GM19324 (cell line): ENCODE data around the gene PTPRR.

Experiments used
- ATAC-seq: cut with Tn5 transposase; IDR thresholded peaks from one replicate; pipeline ENCODE4 v1.9.1; 2021; ENCODE audit warnings: mild to moderate bottlenecking, moderate library complexity; ENCODE audit not compliant: unreplicated experiment, low FRiP score

The PTPRR gene, protein sequence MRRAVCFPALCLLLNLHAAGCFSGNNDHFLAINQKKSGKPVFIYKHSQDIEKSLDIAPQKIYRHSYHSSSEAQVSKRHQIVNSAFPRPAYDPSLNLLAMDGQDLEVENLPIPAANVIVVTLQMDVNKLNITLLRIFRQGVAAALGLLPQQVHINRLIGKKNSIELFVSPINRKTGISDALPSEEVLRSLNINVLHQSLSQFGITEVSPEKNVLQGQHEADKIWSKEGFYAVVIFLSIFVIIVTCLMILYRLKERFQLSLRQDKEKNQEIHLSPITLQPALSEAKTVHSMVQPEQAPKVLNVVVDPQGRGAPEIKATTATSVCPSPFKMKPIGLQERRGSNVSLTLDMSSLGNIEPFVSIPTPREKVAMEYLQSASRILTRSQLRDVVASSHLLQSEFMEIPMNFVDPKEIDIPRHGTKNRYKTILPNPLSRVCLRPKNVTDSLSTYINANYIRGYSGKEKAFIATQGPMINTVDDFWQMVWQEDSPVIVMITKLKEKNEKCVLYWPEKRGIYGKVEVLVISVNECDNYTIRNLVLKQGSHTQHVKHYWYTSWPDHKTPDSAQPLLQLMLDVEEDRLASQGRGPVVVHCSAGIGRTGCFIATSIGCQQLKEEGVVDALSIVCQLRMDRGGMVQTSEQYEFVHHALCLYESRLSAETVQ

DNA sequence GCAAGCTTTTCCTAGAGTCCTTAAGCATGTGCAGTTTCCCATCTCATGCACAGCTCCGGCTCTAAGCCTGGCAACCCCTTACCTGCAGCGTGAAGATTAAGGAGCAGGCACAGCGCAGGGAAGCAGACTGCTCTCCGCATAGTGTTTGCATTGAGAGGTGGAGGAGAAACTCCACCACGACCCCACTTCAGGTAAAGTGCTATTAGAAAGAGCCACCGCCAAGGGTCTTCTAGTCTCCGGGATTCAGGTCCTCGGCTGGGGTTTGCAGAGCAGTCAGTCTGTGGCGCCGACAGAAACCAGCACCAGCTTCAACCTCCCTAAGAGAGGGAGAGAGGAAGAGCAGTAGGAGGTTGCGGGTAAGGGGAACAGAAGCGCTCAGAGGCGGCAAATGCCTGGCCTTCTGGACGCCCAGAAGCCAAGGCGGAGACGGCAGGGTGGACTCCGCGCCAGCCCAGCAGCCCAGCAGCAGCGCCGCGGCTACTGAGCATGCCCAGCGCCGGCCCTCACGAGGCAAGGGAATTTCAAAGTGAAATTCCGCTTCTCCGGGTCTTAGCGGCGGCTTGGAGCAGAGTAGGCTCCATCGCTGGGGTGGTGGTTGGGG lies at the start of gene PTPRR:
PTPRR (minus strand) TSS at position 488 of the 601 bp plus-strand sequence; CDS start at position 140, 348 bp downstream.
- ATAC-seq: no peak

DNA sequence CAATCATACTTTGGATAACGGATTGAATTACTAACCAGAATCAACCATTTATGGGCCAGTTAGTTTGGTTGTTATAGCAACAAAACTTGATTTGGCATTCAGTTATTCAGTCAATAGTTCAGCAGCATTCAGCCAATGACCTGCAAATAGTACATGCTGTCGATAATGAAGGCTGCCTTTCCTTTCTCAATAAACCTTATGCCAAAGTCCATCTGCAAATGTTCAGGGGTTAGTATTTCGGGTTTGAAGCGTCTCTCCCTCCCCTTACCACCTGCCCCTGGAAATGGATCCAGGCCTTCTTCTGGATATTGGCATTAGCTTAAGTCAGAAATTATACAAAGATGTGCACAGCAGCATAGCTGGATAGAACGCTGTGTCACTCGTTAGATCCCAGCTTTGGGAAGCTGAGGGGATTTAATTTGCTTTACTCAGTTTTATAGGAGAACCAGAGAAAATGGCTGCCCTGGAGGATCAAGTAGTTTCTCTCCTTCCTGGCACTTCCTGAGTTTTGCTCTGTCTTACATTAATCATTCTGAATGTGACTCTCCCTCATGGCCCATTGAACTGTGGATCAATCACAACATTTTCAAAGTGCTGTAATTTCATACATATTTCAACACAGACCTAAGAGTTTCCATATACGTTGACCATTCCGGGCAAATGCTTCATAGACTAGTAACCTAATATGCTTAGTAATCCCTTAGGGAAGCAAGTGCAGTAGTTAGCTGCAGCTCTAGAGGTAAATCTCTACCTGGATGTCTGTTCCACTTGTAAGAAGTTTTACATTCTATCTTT lies 46.7 kb upstream of the PTPRR start:
- no peak for ATAC-seq

DNA sequence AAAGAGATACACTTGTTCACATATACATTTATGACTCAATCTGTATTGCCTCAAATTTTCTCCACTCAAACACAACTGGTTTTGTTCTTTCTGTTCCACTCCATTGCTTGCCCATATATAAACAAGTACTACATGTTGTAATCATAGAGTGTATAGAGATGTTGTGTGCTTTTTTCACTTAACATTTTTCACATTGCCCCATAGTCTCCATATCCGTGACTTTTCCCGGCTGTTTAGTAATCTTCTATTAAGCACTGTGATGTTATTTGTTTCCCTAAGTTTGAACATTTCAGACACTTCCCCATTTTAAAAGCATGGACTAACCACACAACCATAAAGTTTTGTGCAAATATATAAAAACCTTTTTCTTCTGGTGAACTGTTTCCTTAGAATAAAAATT lies 45.5 kb upstream of the PTPRR start:
- ATAC-seq: no peak

DNA sequence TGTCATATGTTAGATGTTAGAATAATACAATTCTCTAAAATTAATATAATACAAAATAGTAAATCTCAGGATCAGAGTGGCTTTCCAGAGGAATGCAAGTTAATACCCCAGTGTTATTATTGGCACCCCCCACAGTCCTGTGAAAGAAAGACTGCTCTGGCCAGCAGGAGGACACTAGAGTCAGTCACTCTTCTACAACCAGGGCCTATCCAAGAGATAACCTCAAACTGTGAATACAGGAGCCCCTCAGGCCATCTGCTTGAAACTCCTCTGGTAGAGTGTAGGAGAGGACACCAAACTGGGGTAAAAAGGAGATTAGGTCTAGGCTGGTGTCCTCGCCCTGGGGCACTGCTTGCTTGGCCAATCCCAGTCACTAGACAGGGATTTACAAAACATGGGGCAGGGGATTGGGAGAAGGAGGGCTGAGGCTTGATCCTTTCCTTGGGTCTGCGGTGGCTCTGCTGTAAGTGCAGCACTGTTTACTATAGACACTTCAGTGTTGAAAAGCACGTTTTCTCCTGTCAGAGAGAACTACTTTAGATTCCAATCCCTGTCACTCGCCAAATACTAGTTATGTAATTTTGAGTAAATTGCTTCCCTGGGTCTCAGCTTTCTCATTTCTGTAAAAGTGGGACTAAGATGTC lies 44.5 kb upstream of the PTPRR start:
- ATAC-seq: no peak

DNA sequence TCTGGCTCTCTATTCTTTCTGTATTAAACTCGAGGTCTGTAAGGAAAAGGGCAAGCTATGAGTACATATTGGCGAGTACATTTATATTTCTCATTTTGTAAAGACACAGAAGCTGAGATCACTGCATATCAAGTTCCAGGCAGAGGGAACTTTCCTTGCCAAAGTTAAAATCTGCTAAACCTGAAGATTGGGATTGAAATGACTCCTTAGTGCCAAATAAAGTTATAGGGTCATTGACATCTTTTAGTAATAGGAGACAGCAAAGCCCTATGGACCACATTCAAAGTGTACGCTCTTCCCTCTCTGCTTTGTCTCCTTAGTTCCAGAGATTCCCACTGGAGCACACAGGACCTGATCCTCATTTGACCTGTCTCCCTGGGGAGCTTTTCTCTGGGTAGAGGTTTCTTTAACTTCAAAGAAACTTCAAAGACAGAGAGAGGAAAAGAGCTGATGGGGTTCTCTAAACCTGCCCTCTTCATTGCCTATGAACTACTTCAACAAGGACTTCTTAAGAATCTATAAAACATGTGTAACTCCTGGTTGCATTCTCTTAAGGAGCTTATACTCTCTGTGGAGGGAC lies 42.6 kb upstream of the PTPRR start:
- no peak for ATAC-seq

DNA sequence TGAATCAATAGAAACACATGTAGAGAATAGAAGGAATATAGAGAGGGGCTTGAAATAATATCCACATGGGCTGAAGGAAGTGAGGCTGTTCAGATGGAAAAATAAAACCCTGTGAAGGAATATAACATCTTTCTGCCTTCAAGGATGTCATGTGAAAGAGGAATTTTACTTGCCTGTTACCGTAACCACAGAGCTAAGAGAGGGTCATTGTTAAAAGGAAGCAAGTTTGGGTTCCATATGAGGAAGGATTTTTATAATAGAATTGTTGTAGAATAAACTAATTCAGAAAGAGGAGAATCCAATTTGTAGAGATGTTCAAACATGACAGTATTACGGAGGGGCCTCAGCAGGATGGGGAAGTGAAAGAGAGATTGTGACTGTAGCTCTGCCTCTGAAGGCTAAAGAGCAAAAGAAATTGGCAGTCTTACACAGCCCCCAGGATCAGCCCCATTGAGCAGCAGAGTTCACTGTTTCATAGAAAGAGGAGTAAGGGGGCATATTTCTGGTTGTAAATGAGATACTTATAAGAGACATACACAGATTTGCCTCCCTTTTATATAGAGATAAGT lies 41.8 kb upstream of the PTPRR start:
- peak; percentile 54 for ATAC-seq

DNA sequence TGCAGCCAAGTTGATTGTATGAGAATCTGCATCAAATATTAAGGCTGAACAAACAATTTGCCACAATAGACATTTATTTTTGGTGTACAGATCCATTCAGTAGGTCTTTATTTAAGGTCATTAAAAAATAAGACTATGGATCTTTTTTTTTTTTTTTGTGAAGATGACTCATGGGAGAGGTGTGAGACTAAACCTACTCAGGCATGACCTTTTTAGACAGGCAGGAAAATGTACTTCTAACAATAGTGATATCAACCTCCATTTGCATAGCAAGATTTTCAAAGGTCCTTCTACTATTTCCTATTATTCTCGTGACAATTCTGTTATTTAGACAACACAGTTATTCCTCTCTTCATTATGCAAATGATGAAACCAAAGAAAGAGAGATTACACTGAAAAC lies 39.9 kb upstream of the PTPRR start:
- ATAC-seq: no peak

DNA sequence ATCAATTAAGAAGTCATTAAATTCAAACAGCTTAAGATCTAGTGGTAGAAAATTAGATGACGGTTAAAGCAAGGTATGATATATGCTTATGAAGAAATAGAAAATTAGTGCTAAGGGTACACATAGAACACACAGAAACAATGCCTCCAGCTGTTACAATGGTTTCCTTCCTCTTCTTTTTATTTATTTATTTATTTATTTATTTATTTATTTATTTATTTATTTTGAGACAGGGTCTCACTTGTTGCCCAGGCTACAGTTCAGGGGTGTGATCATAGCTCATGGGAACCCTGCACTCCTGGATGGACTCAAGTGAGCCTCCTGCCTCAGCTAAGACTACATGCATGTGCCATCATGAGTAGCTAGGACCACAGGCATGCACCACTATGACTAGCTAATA lies 34.9 kb upstream of the PTPRR start:
- ATAC-seq: no peak

DNA sequence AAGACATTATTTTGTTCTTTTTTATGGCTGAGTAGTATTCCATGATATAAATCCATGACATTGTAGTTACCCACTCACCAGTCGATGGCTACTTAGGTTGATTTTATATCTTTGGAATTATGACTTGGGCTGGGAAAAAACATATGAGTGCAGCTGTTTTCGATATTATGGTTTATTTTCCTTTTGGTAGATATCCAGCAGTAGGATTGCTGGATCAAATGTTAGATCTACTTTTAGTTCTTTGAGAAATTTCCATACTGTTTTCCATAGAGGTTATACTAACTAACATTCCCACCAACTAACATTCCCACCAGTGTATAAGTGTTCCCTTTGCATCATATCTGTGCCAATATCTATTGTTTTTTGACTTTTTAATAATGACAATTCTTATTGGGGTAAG lies 29.9 kb upstream of the PTPRR start:
- no peak for ATAC-seq

DNA sequence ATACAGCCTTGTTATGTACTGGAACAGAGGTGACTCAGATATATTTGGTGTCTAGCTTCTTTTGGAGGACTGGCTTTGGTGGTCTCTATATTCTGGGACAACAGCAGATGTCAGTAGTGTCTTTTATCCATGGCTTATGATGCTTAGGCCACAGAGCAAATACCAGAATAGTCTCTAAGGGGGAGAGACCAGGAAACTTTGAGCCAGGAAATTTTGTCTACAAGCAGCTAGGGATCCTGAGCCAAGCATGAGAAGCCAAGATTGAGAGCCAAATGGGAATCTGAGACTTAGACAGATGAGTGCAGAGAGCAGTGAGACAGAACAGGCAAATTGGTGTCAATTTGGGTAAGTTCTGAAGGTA lies 28.4 kb upstream of the PTPRR start:
- no peak for ATAC-seq

DNA sequence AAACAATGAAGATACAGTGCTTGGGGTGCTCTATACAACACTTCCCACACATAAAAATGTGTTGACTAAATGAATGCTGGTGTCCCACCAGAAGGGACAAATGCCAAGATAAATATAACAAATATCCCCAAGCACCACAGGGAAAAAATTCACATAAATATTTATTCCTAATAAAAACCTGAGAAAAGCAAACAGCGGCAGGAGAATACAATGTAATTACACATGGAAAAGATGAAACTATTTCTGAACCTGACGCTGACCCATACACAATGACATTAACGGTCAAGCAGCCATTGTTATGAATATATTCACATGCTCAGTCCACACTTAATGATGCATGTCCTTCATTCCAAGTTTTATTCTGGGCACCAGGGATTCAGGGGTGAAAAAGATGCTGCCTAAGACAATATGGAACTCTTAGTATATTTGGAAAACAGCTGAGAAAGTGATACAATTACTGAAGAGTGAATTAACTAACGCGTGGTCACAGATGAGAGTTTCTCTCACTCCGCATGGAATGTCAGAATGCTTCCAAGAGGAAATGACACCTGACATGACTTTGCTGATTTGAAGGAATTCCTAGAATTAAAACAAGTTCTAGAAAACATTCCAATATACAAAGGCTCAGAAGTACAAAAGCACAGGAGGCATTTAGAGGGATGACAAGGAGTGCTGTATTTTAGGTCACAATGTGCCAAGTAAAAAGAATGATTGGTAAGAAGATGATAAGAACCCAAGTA lies 27.9 kb upstream of the PTPRR start:
- ATAC-seq: no peak

DNA sequence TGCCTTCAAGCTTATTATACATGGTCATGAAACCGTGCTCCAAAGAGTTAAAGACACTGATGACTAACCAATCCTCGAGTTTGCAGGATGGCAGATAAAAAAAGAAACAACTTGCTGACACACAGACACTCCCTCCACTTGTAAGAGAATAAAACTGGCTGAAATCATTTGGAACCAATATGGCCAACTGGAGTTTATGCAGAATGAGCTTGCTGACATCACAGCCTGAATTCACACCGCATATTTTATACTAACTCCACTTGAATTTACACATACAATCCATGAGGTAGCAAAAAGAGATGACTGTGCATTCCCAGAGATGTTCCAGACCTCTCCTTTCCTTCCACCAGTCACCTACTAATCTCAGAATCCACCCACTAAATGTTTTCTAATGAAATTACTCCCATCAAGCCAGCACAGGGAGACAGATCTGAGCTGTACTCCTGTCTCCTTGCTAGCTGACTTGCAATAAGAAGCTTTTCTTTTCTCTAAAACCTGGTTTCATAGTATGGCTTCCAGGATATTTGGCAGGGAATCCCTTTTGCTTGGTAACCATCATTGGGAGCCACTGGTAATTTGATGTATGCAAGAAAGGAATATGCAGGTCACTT lies 15.8 kb upstream of the PTPRR start:
- no peak for ATAC-seq

DNA sequence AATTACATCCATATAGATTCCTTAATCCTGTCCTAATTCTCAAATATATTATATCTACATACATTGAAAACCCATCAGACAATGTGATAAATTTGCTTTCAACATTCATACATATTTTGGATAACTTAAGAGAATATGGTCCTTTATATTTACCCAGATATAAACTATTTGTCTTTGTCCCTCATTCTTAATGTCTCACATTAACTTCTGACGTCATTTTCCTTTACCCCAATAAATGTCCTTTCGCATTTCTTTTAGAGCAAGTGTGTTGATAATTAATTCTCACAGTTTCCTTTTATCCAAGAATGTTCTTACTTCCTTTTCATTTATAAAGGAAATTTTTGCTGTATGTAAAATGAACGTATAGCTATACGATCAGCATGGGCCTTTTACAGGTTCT lies 12.6 kb upstream of the PTPRR start:
- ATAC-seq: no peak

DNA sequence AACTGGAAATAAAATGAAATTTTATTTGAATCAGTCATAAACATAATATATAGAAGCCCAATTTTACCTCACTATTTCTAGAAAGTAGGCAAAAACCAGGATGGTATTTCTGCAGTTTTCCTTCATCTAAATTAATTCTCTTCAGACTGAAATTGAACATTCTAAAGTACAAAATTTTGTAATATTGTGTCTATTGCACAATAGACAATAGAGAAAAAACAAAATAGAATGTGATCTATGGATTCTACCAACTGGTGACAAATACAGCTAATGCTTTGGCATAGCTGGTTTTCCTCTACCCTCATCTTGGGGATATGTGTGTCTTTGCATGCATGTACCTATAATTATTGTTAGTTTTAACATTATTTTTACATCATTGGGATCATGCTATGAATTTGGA lies 8.5 kb upstream of the PTPRR start:
- no peak for ATAC-seq

DNA sequence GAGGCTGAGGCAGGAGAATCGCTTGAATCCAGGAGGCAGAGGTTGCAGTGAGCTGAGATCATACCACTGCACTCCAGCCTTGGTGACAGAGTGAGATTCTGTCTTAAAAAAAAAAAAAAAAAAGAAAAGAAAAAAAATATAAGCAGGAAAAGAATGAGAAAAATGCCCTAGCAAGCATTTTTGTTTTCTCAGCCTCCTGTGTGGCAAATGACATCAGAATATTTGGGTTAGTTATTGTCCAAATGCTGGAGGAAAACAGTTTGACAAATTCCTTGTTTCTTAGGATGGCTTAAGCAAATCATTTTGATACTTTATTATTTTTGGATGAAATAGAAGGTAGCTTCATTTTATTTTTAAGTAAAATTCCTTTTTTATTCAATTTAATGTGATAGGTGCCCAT lies 7.5 kb upstream of the PTPRR start:
- ATAC-seq: no peak

DNA sequence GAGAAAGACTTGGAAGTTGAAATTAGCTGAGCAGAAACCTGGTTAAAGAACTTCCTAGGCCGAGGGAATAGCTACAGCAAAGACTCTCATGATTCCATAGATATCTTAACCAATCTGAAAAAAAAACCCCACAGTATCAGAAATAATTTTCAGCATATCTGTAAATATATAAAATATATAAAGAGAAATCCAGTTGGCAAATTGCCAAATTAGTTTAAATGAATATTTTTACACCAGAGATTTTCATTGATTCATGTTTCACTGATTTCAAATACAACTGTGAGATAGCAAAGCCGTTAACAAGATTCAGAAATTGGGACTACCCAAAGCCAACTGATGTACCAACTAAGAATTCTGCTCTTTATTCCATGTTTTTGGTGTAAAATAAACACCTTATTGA lies 6.8 kb upstream of the PTPRR start:
- ATAC-seq: no peak

DNA sequence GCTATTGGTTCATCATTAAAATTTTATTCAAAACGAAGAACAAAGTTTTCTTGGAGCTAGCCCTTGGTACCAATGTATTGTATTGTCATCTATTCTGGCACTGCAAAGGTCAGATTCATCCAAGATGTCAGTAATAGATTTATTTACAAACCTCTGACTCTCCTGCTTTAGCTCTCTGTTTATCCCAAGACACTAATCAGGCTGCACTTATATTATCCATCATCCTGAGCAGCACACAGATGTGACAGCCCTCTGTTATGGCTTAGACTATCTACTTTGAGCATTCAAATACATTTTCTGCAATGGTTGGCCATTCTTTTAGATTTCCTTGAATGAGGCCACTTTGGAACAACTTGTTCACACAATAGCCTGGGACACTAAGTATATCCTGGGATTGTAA lies 5.0 kb upstream of the PTPRR start:
- no peak for ATAC-seq

DNA sequence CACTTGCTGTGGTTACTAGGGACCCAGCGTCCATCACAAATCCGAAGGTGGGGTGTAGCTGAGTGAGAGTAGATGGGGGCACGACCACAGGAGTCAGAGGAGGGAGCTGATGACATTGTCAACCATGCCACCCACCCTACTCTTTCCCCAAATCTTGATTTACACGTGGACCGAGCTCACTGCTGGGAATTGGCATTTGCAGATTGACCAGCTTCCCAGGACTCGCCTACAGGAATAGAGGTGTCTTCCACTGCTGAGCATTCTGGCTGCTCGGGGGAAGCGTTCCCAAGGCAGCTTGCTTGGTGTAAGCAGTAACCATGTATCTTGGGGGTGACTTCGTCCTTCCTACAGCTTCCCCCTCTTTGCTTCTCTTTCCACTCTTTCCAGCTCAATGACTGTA lies 353 bp upstream of the PTPRR start:
- ATAC-seq: no peak

DNA sequence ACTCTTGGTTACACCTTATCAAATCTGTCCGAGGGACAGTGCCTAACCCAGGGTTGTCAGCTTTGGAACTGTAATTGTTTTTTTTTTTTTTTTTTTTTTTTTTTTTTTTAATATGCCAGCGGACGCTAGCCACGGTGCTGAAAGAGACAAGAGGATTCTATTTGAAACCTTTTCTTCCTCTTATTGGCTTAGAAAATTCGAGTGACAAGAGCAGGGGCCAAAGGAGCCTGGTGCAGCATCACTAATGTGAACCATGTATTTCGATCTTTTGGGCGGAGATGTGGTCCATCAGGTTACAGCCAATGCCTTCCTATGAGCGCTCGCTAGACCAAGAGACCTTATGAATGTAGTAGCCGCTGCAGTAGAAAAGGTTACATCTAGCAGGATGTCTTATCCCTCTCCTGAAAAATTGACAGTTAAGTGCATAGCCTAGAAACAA lies 922 bp downstream of the PTPRR start:
- ATAC-seq: no peak
